Right ventricle myocardium superior (tissue), 1 donor: ENCODE results near the gene HDHD5. TPM values are rescaled to one million over a fixed set of nuclear protein-coding genes. Genes with fewer than 3 reads are reported as not detected.
A peak's percentile ranks its signal among the peaks of the same experiment; 100 is the strongest.

Experiments
- ATAC-seq: fragments of 200-7000 bp; cut with Tn5 transposase; one replicate; pipeline ENCODE4 v1.9.1; 2020; ENCODE audit warnings: mild to moderate bottlenecking; ENCODE audit not compliant: poor library complexity
- DNase-seq: peaks from one replicate; pipeline ENCODE4 v3.0.0-alpha.2; 2020
- intact Hi-C: fragments of 100-400 bp; cut with DNase I; formaldehyde crosslinking; loops from one replicate; pipeline ENCODE4 v1.11.2; 2022
- total RNA-seq: library from RNA; stranded (reverse); fragmentation: NEBNext Ultra II Directional; extraction: Animal tissue kit (Norgen Biotek cat#: 25700); gene quantifications from one replicate; pipeline ENCODE4 v1.2.1, GENCODE V29; 2021
- donor health status: DM: no; HTN: yes; CAD: no; lungs with severe emphysema.

HDHD5 gene
- total RNA-seq, 1 donor from 2014 or later: 59.8 TPM

DNA sequence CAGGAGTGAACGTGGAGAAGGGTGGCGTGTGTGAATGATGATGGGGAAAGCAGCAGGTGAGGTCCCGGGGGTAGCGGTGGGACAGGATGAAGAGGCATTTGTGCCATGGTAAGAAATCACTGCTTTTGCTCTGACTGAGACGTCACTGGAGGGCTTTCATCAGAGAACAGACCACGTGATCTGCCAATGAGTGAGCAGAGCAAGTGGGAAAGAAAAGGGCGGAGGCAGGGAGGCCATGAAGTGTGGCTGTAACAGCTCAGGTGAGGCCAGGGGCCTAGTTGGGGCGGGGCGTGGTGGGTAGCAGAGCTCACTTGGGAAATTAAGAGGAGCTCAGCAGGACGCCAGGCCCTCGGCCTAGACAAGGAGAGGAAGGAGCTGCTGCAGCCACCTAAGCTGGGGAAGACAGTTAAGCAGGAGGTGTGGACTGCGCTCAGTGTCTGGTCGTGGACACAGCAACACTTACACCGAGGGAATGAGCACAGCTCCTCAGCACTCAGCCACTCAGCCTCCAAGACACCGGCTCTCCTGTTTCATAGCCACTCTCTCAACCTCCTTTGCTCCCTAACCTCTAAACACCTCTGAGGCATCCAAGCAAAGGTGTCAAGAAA, 23.8 kb downstream of the HDHD5 start:
- DNase-seq (no peak), ATAC-seq (no peak)
- intact Hi-C loops: no loop called here

DNA sequence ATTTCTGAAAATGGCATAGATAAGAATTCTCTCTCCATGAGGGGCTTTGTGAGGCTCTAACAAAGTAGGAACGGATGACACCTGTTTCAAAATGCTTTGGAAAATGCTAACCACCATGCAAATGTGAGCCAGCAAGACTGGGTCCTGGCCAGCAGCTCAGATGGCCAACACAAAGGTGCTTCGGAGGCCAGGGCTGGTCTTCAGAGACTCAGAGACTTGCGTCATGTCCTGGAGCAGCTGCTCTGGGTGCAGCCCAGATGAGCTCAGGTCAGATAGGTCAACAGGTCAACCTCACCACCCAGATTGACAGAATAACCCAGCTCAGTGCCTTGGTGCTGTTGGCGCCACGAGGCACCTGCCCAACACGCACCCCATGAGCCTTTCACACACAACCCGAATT, 25.9 kb downstream of the HDHD5 start:
- ATAC-seq: no peak

DNA sequence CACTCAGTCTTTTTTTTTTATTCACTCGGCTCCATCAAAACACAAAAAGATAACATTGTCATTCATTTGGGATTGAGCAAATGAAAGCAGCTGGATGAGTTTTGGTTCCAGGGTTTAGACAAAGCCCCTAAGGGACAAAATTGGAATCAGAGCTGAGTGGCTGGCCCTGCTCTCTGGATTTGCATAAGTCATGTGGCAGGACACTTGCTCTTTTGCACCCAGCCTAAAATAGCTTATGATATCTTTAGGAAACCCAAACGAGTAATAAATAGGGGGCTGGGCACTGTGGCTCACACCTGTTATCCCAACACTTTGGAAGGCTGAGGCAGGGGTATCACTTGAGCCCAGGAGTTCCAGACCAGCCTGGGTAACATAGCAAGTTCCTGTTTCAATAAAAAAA, 27.0 kb downstream of the HDHD5 start:
- intact Hi-C loops: no loop called here
- DNase-seq: no peak
- ATAC-seq: peak; percentile 95

More for the DNA sequence above, 25.9 kb downstream of the HDHD5 start:
- no peak for DNase-seq
- intact Hi-C loops: no loop called here

GRCh38 chr22:17131686-17132085, 27.4 kb downstream of the HDHD5 start:
- no peak for DNase-seq
- intact Hi-C loops: no loop called here
- peak; percentile 82 for ATAC-seq

- intact Hi-C loops: no loop called here
- no peak for DNase-seq
These were observed 28.9 kb downstream of the HDHD5 start for GRCh38 chr22:17130199-17130598.

DNA sequence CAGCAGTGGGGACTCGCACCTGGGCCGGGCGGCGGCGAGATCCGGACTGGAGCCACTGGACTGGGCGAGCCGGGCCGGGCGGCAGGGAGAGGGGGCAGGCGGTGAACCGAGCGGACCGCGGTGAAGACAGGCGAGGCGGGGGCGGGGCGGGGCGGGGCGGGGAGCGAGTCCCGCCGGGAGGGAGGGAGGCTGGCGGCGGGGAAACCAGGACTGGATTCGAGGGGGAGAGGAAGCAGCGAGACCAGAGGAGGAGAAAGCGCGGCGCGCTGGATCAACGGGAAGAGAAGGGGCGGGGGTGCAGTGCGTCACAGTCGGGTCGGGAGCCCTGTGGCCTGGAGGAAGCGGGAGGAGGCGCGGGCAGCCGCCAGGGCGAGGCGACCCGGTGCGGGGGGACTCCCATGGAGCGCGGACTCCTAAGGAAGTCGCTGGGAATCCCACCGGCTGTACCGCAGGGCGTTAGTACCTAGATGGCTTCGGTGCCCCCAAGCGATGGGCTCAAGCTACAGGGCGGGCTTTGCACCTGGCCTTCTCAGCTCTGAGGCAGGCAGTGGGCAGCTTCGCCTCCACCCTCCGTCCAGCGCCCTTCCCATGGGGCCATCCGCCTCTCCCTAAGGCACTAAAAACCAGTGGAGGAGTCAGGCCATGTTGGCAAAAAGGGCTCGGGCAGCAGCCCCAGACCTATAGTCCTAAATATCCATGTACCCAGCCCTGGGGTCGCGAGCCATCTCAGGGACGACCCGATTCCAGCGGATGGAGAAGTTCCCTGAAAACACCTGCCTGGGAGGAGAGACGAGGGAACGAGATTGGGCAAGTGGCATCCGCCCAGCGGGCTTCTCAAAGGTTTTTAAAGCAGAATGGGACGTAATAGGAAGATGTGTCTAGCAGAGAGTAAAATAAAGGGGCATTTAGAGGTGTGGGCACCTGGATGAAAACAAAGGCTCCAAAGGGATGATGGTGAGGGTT, 37.6 kb downstream of the HDHD5 start, which contains the start of gene TMEM121B:
TSS of gene TMEM121B (minus strand) at position 128 of the 963 bp plus-strand sequence. CDS start 233 bp downstream, outside the sequence.
- intact Hi-C loops: no loop called here
- peak; percentile 82 for ATAC-seq

More at GRCh38 chr22:17130199-17130598, 28.9 kb downstream of the HDHD5 start:
- no peak for ATAC-seq

GRCh38 chr22:17120711-17121232, 38.3 kb downstream of the HDHD5 start:
- DNase-seq: no peak
- intact Hi-C loops: no loop called here
- ATAC-seq: no peak

More for the DNA sequence above, 37.6 kb downstream of the HDHD5 start, which contains the start of gene TMEM121B:
- DNase-seq: peak; percentile 89

DNA sequence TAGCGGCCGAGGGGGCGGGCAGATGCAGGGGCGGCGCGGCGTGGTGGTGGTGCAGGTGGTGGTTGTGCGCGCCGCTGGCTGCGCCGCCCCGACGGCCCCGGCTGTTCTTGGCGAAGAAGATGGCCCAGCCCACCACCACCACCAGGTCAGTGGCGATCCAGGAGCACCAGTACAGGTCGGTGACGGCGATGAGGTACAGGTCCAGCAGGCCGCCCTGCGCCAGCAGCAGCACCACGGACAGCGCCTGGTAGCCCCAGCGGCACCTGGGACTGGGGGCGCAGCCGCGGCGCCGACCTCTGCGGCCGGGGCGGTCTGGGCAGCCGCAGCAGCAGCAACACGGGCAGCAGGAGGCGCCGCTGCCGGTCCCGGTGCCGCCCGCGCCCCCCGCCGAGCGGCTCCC, 38.8 kb downstream of the HDHD5 start:
- ATAC-seq (peak; percentile 27), DNase-seq (peak; percentile 72)
- intact Hi-C loops: no loop called here

DNA sequence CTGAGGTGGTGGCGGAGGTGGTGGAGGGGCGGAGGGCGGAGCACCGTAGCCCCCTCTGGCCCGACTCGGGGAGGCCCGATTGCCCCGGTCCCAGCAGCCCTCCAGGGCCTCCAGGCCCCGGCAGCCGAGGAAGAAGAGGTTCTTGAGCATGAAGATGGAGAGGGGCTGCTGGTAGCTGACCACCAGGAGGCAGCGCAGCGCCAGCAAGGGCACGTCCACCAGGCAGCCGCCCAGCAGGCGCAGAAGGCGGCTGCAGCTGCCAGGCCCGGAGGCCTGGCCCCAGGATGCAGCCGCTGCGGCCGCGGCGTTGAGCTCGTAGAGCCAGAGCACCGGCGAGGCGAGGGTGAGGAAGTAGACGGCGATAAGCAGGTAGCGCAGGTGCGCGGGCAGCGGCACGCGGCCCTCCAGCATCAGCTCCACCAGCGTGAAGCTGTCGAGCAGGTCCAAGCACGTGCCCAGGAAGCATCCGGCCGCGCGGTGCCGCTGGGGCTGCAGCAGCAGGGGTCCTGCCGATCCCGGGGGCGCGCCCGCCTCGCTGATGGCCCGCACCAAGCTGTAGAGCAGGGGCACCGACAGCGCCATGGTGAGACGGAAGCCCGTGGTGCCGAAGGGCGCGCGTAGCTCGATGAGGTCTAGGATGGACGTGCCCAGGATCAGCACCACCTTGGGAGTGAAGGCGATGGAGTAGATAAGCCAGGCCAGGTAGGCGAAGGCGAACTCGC, 39.4 kb downstream of the HDHD5 start:
- peak; percentile 78 for DNase-seq
- intact Hi-C loops: loop anchor here (5.0 kb wide), 1 partner anchor 48 kb away; no protein-coding TSS in a partner anchor
- ATAC-seq: peak; percentile 56

DNA sequence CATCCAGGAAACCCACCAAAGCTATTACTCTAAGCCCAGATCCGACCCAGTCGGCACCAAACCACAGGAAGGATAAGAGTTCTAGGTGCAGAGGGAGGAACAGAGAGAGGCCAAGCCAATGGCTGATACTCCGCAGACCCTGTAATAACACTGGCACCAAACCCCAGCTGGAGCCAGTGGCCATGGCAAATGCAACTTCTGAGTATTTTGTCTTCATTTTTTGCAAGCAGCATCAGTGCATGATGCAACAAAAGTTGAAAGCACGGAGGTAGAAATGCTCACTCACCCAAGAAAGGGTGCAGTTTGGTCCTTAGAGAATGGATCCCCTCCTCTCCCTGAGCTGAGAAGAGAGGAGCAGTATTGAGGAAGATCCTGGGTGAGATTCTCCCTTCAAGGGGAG, 40.7 kb downstream of the HDHD5 start:
- intact Hi-C loops: loop anchor here (5.0 kb wide), 1 partner anchor 49 kb away; no protein-coding TSS in a partner anchor
- no peak for DNase-seq
- no peak for ATAC-seq

GRCh38 chr22:17117890-17118289, 41.2 kb downstream of the HDHD5 start:
- ATAC-seq: no peak
- DNase-seq: no peak
- intact Hi-C loops: loop anchor here (5.0 kb wide), 1 partner anchor 49 kb away; no protein-coding TSS in a partner anchor

DNA sequence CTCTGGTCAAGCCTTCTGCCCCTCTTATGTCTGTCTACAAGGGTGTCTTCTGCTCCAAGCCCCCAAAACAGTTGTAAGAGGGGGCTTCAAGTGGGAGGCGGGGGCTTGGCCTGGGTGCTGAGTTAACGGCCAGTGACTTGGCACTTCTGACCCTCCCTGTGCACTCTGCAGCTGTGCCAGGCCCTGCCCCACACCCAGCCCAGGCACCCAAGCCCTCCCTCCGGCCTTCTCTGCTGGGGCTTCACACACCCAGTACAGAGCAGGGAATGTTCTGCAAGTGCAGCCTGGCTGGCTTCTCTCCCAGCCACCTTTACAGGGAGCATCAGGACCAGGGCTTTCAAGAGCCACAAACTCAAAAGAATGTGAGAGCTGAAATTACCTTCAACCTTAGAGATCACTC, 41.7 kb downstream of the HDHD5 start:
- intact Hi-C loops: loop anchor here (5.0 kb wide), 1 partner anchor 50 kb away; no protein-coding TSS in a partner anchor
- ATAC-seq: no peak
- no peak for DNase-seq

DNA sequence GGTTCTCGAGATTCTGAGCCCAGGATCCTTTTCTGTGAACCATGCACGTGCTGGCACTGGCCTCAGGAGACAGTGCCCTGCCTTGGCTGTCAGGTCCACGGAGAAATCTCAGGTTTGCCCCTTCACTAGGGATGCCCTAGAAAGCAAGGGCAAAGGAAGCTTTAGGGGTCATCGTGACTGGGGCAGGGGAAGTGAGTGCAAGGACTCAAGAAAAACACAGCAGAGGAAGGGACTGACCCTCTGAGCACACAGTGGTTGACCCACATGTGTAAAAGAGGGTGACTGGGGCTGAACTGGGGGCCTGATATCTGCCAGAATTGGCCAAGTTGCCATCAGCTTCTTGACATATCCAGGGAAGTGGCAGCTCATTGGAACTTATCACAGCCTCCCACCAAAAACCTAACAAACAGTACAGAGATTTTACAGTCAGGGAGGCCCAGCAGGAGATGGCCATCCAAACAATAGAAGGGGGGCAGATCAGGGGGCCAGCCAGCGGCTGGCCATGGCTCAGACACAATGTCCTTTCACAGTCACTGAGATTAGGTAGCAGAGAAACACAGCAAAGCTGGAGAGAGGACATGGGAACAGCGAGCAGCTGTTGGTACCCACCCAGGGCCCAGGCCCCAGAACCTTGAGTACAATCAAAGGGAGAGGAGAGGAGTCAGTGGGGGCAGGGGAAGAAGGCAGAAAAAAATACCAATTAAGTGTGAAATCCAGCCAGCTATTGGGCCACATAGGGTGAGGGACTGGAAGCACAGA, 42.3 kb downstream of the HDHD5 start:
- no peak for ATAC-seq
- DNase-seq: no peak
- intact Hi-C loops: loop anchor here (5.0 kb wide), 1 partner anchor 51 kb away; no protein-coding TSS in a partner anchor

GRCh38 chr22:17115945-17116565, 43.0 kb downstream of the HDHD5 start:
- DNase-seq: no peak
- intact Hi-C loops: loop anchor here (5.0 kb wide), 1 partner anchor 51 kb away; no protein-coding TSS in a partner anchor
- no peak for ATAC-seq

GRCh38 chr22:17115236-17115635, 43.8 kb downstream of the HDHD5 start:
- no peak for DNase-seq
- intact Hi-C loops: loop anchor here (5.0 kb wide), 1 partner anchor 52 kb away; no protein-coding TSS in a partner anchor
- no peak for ATAC-seq

DNA sequence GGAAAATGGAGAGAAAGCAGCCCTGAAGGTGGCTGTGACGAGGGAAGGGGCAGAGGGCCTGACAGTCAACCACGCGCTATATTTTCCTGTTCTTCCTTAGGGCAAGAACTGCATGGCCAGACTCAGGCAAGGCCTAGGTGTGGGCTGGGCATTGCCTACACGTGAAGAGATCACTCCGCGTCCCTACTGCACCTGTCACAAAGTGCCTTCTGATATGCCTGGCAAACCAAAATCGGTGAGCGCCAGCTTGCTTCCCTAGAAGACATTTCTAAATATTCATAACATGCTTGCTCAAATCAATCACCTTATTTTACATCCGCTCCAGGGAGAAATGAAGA, 44.2 kb downstream of the HDHD5 start:
- no peak for ATAC-seq
- no peak for DNase-seq
- intact Hi-C loops: loop anchor here (5.0 kb wide), 1 partner anchor 52 kb away; no protein-coding TSS in a partner anchor

DNA sequence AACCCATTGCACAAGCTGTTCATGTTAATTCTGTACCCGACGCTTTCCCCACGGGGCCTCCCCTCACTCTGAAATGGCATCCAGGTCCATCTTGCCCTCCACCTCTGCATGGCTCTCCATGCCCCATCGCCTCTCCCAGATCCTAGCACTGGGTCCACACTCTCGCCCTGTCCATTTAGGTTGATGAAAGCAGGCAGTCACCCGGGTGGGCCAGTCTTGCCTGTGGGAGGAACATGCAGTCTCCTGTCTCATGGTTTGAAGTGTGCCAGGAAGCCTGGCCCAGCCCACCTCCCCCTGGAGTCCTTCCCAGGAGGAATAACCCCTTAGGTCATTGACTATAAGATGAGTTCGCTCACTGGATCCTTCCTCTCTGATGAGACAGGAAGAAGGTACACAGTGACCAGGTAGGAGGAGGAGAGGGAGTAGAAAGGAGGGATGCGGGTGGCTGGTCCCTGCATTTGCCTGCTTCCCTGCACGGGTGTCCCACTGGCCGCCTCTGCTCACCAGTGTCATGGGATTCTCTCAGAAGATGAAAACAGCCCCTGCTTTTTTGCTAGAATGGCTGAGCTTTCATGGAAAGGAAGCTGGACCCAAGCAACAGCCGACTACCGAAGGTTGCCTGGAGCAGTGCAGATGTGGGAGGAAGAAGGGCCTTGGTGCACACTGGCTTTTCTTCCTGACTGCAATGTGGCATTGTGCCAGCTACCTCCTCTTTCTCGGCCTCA, 44.7 kb downstream of the HDHD5 start:
- ATAC-seq: no peak
- intact Hi-C loops: no loop called here
- DNase-seq: no peak
